HG03521 (cell line): ENCODE data around the gene NHLRC1.
A peak's percentile ranks its signal among the peaks of the same experiment; 100 is the strongest.
"Not testable (repeated sequence)": the region's sequence is repeated elsewhere in the genome, so short reads cannot be mapped to it uniquely, and the experiment has no call there.

Experiments used
- ATAC-seq: cut with Tn5 transposase; IDR thresholded peaks from one replicate; pipeline ENCODE4 v1.9.1; 2021; ENCODE audit warnings: mild to moderate bottlenecking, moderate library complexity; ENCODE audit not compliant: unreplicated experiment

NHLRC1 gene

GRCh38 chr6:18122128-18123093 is at the start of gene NHLRC1:
TSS of gene NHLRC1 (minus strand) at chr6:18122677. CDS start at chr6:18122606, 71 bp downstream.
- ATAC-seq, result peak; percentile 100

GRCh38 chr6:18171871-18172270 is 49.4 kb upstream of the NHLRC1 start:
- ATAC-seq, result no peak

GRCh38 chr6:18168264-18168663 is 45.8 kb upstream of the NHLRC1 start:
- ATAC-seq, result no peak

- ATAC-seq, result no peak
Measured at GRCh38 chr6:18166312-18167036, 44.0 kb upstream of the NHLRC1 start.

GRCh38 chr6:18165751-18166150 is 43.3 kb upstream of the NHLRC1 start:
- ATAC-seq, result no peak

GRCh38 chr6:18162401-18162800 is 39.9 kb upstream of the NHLRC1 start:
- no peak for ATAC-seq

GRCh38 chr6:18161431-18161830 is 39.0 kb upstream of the NHLRC1 start:
- no peak for ATAC-seq

- ATAC-seq, result no peak
Measured at GRCh38 chr6:18160911-18161310, 38.4 kb upstream of the NHLRC1 start.

- peak; percentile 14 for ATAC-seq
Measured at GRCh38 chr6:18155864-18156421, 33.5 kb upstream of the NHLRC1 start.

- ATAC-seq, result peak; percentile 92
Measured at GRCh38 chr6:18155150-18155863, 32.8 kb upstream of the NHLRC1 start, which contains the start of gene KDM1B. TSS of gene KDM1B (plus strand) at chr6:18155422. CDS start at chr6:18159896, 4,474 bp downstream.

- peak; percentile 54 for ATAC-seq
Measured at GRCh38 chr6:18154507-18155149, 32.2 kb upstream of the NHLRC1 start, which contains the start of gene TPMT. TSS of gene TPMT (minus strand) at chr6:18155077. CDS start at chr6:18149127, 5,950 bp downstream.

- no peak for ATAC-seq
Measured at GRCh38 chr6:18153311-18153703, 30.8 kb upstream of the NHLRC1 start.

- no peak for ATAC-seq
Measured at GRCh38 chr6:18151801-18152200, 29.3 kb upstream of the NHLRC1 start.

GRCh38 chr6:18151391-18151790 is 28.9 kb upstream of the NHLRC1 start:
- ATAC-seq, result not testable (repeated sequence)

- no peak for ATAC-seq
Measured at GRCh38 chr6:18148304-18149025, 26.0 kb upstream of the NHLRC1 start.

- ATAC-seq, result no peak
Measured at GRCh38 chr6:18147616-18148015, 25.1 kb upstream of the NHLRC1 start.

- ATAC-seq, result no peak
Measured at GRCh38 chr6:18147160-18147559, 24.7 kb upstream of the NHLRC1 start.

GRCh38 chr6:18142591-18142861 is 20.0 kb upstream of the NHLRC1 start:
- no peak for ATAC-seq

GRCh38 chr6:18141805-18142590 is 19.5 kb upstream of the NHLRC1 start:
- no peak for ATAC-seq
